Inflammatory macrophage treated with lipopolysaccharide for 1 hour (primary cell): Measurements from ENCODE around the gene MRPL55.
"Not testable (repeated sequence)": the region's sequence is repeated elsewhere in the genome, so short reads cannot be mapped to it uniquely, and the experiment has no call there.

Source experiments
- DNase-seq, 2 donors: peaks; one replicate each; pipeline ENCODE4 v3.0.0-alpha.2; 2020 to 2022

The MRPL55 gene

GRCh38 chr1:228120351-228120750 is 11.3 kb upstream of the MRPL55 start:
- DNase-seq: no peak

- no peak for DNase-seq
Measured at GRCh38 chr1:228118040-228118439, 8.9 kb upstream of the MRPL55 start.

GRCh38 chr1:228117335-228117734 is 8.2 kb upstream of the MRPL55 start:
- DNase-seq: no peak

GRCh38 chr1:228114827-228115226 is 5.7 kb upstream of the MRPL55 start:
- no peak for DNase-seq

- no peak for DNase-seq
Measured at GRCh38 chr1:228112617-228113016, 3.5 kb upstream of the MRPL55 start.

- DNase-seq: no peak
Measured at GRCh38 chr1:228112167-228112566, 3.1 kb upstream of the MRPL55 start.

GRCh38 chr1:228111315-228111714 is 2.2 kb upstream of the MRPL55 start:
- not testable (repeated sequence) for DNase-seq

- DNase-seq: no peak
Measured at GRCh38 chr1:228110556-228110955, 1.5 kb upstream of the MRPL55 start.

GRCh38 chr1:228109962-228110488 is 926 bp upstream of the MRPL55 start:
- no peak for DNase-seq

- DNase-seq: no peak
Measured at GRCh38 chr1:228108742-228109072, 392 bp downstream of the MRPL55 start.

- DNase-seq: peak; percentile 45 to 65
Measured at GRCh38 chr1:228108055-228108690, 926 bp downstream of the MRPL55 start.

- DNase-seq: no peak
Measured at GRCh38 chr1:228107636-228108035, 1.5 kb downstream of the MRPL55 start.

- DNase-seq: no peak
Measured at GRCh38 chr1:228106800-228107054, 2.4 kb downstream of the MRPL55 start.

GRCh38 chr1:228105996-228106799 is 2.9 kb downstream of the MRPL55 start:
- no peak for DNase-seq

GRCh38 chr1:228105270-228105995 is 3.7 kb downstream of the MRPL55 start:
- no peak for DNase-seq

- DNase-seq: no peak
Measured at GRCh38 chr1:228104526-228105269, 4.4 kb downstream of the MRPL55 start.

- DNase-seq: peak; percentile 86 to 94
Measured at GRCh38 chr1:228102791-228103620, 6.1 kb downstream of the MRPL55 start, which contains the start of gene C1orf35. C1orf35 (minus strand) TSS chr1:228103325; CDS start chr1:228103227, 98 bp downstream.

- DNase-seq: no peak
Measured at GRCh38 chr1:228101994-228102790, 6.9 kb downstream of the MRPL55 start.

GRCh38 chr1:228101614-228101993 is 7.5 kb downstream of the MRPL55 start:
- no peak for DNase-seq

GRCh38 chr1:228100822-228101613 is 8.1 kb downstream of the MRPL55 start:
- DNase-seq: no peak
